GM08714 (cell line): ENCODE data around the gene PHLDA3.

Source experiments
- H3K4me3 ChIP-seq: fragments of 200-500 bp; sonication (Bioruptor generic); 2 replicates; pipeline ENCODE4 v1.5.1; 2014; ENCODE audit warnings: mild to moderate bottlenecking, low read length, inconsistent platforms
- ZNF274 ChIP-seq: IDR thresholded peaks from 2 replicates; pipeline ENCODE4 v1.6.1; 2012; ENCODE audit warnings: mild to moderate bottlenecking, low read depth, low read length

PHLDA3 gene

GRCh38 chr1:201455098-201455497, 13.9 kb downstream of the PHLDA3 start:
- TF ChIP-seq ZNF274, result no peak
- no peak overlapping the region for H3K4me3 ChIP-seq

- H3K4me3 ChIP-seq, result no peak overlapping the region
- no peak for TF ChIP-seq ZNF274
Observed at GRCh38 chr1:201454608-201455007, 14.4 kb downstream of the PHLDA3 start.

DNA sequence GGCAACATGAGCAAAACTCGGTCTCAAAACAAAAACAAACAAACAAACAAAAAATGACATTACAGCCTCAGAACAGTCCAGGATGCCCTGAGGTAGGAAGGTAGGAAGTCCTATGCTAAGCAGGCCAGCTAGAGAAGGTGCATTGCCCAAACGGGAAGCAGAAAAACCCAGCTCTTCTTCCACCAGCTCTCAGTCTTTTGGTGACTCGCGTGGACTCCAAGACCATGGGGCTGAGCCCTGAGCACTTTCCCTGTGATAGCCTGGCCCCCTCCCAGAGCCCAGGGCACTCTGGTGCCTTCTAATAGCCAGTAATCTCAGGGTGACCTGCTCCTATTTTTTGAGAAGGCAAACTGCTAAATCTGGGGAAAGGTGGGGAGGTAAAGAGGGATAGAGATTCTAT, 16.1 kb downstream of the PHLDA3 start:
- TF ChIP-seq ZNF274, result no peak
- H3K4me3 ChIP-seq, result no peak overlapping the region

DNA sequence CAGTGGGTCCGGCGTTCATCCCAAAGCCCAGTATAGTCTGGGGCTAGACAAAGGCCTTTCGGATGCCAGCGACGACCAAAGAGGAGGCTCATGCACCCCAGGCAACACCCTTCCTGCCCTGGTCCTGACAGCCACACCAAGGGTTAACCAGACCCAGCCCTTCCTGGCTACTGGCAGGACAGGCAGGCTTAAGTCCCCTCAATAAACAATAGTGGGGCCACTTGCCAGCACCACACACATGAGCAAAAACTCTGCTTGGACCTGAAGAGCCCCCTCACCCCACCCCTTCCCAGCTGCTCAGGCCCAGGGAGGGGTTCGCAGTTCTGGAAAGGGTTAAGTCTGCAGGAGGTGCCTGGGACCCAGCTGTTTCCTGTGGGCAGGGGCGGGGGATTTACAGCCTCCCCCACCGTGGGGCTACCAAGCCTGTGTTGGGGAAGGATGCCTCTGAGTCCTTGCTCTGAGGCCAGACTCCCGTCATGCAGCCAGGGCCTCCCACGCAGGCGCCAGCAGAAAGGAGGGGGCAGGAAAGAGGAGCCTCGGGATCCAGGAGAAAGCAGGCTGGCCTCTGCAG, 18.2 kb downstream of the PHLDA3 start:
- TF ChIP-seq ZNF274, result no peak
- H3K4me3 ChIP-seq, result no peak overlapping the region

GRCh38 chr1:201448990-201449389, 20.0 kb downstream of the PHLDA3 start:
- H3K4me3 ChIP-seq, result no peak overlapping the region
- TF ChIP-seq ZNF274, result no peak

DNA sequence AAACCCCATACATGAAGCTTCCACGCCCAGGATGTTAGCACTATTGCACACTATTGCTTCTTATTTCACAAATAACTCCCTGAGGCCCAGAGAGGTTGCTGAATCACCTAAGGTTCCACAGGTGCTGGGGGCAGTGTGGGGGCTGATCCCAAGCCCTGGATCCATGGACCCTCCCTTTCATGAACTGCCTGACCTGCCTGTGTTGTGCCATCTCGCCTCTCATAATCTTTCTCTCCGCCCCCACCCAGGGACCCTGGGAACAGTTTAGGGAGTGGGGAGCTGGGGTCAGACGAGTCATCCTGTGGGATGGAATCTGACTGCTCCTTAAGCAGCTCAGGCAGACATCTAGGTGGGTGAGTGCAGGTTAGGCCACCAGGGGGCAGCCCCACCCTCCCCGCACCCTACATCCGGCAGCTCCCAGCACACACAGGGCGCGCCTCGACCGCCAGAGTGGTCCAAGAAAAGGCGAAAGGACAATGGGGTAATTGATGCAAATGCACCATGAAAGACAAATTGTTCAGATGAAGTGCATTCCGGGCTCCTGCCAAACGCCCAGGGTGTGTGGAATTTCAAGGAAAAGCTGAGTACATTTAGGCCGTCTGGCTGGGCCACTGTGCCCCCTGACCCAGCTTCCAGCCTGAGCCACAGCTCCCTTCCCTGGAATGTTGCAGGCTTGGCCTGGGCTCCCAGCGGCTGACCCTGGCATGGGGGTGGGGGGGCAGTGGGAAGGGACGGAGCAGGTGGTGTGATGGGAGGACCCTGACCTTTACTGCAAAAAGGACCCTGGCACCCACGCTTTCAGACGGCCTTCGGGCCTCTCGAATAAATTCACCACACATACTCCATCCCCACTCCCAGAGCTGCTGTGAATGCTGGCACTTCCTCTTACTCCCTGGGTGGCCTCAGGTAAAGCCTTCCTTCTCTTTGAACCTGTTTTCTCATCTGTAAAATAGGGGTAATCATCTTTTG, 20.8 kb downstream of the PHLDA3 start:
- no peak overlapping the region for H3K4me3 ChIP-seq
- no peak for TF ChIP-seq ZNF274

GRCh38 chr1:201445310-201445709, 23.7 kb downstream of the PHLDA3 start:
- no peak overlapping the region for H3K4me3 ChIP-seq
- no peak for TF ChIP-seq ZNF274

DNA sequence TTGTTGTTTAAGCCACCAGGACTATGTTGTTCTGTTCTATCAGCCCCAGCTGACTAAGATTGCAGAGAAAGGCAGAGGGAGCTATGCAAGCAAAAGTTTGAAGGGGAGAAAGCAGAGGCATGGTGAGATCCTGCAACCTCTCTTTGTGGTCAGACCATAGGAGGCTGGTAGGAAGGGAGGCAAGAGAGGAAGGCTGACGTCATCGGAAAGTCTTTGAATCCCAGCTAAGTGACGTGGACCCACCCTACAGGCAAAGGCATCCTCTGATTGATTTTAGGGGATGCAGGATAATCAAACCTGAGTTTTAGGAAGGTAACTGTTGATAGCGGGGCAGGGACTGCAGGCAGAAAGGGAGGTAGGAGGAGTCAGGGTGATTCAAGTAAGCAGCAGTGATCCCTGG, 24.2 kb downstream of the PHLDA3 start:
- no peak overlapping the region for H3K4me3 ChIP-seq
- TF ChIP-seq ZNF274, result no peak

DNA sequence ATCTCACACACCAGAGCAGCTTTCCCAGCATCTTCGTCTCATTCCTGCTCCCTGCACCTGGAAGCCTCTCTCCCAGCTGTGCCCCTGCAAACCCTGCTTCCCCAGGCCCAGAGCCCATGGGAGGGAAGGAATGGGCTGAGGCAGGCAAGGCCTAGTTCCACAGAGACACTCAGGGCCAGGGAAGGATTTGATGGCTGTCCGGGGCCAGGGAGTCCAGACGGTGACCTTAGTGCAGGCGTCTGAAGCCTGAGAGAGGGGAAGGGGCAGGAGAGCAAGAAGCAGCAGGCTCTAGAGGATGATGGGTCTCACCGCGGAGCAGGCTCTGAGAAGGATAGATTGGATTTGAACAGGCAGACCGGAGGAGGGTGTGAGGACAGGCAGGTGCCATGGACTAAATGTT, 25.2 kb downstream of the PHLDA3 start:
- no peak overlapping the region for H3K4me3 ChIP-seq
- TF ChIP-seq ZNF274, result no peak

DNA sequence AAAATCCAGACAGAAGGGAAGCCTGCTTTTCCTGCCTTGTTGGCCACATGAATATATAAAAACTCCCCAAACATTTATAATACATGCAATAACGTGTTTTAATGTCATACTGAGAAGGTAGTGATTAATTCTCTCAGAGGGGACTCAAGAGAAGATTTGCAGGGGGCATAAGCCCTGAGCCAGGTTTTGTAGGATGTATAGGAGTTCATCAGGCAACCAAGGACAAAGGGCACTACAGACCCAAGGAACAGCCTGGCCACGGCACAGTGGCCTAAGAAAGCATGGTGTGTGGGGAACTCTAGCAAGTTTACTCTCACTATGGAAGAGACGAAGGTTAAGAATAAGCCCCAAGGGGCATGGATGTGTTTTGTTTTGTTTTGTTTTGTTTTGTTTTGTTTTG, 32.0 kb downstream of the PHLDA3 start:
- no peak overlapping the region for H3K4me3 ChIP-seq
- no peak for TF ChIP-seq ZNF274

GRCh38 chr1:201436393-201436792, 32.6 kb downstream of the PHLDA3 start:
- no peak for TF ChIP-seq ZNF274
- H3K4me3 ChIP-seq, result no peak overlapping the region

GRCh38 chr1:201434266-201434665, 34.7 kb downstream of the PHLDA3 start:
- no peak for TF ChIP-seq ZNF274
- no peak overlapping the region for H3K4me3 ChIP-seq

DNA sequence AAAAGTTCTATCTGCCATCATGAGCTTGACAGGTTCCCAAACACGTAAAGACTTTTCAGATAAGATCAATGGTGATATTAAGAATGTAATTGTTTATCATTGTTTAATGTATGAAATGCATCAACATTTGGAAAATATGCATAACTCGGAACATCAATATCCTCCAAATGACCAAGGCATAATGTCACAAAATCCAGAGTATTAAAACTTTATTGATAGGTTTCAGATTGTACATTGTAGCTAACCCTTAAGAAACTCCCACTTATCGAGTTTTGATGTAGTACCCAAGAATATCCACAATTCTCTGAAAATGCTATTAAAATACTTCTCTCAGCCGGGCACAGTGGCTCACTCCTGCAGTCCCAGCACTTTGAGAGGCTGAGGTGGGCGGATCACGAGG, 35.4 kb downstream of the PHLDA3 start:
- no peak overlapping the region for H3K4me3 ChIP-seq
- TF ChIP-seq ZNF274, result no peak

DNA sequence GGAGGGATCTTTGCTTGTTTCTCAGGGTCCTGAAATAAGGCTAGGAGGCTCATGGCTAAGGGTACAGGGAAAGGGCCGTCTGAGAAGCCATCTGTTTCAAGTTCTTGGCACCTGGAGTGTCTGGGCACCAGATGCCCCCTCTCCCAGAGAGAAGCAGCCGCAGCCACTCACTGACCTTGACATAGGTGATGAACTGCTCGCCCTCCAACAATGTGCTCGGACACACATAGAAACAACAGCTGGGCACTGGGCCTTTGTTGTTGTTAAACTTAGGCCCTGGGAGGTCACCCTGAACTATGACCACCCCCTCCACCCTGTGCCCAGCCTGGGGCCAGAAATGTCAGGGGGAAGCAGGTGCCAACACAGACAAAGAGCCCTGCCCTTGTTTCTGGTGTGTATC, 38.2 kb downstream of the PHLDA3 start:
- no peak for TF ChIP-seq ZNF274
- no peak overlapping the region for H3K4me3 ChIP-seq
